ENCODE data around the gene JCHAIN. TPM values are rescaled to one million over a fixed set of nuclear protein-coding genes. Genes with fewer than 3 reads are reported as not detected.

The JCHAIN gene
- total and polyA plus RNA-seq, 9 of the 15 experiments (the other 6 are each of a cell fraction or from before 2014, with no cell fraction given): 0.04 to 0.68 (median 0.26) TPM; not detected in 5

DNA sequence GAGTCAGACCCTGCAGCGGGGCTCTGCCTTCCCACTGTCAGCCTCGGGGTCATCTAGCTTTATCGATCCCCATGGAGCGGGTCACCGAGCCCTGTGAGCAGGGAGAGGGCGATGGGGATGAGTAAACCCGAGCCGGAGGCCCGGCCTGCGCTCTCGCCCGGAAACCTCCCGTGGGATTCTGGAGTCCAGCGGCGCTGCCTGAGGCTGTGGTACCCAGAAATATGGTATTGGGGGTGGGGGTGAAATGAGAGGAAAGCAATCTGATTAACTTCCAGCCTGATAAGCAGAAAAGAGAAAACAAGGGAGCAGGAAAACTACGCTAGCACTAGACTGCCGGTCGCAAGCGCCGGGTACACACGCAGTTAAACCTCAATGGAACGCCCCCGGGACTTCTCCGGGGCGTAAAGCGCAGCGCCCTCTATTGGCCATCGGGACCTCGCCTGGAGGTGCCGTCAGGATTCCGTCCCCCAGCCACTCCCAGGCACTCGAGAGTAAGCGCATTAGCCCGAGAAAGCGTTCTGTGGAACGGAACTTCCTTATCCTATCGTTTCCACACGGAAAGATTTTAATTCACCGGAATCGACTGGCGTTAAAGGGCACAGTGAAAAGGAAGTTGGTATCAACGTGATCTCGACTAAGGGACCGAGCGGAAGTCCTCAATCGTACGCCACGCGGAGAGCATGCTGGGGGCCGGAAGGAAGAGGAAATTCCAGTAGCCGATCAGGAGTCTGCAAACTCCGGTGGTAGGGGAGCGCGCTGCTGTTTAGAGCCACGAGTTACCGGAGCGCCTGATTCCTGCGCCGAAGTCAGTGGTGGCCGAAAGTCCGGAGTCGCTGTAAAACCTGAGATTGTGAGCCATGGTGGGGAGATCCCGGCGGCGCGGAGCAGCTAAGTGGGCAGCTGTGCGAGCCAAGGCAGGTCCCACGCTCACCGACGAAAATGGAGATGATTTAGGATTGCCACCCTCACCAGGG, 21.8 kb upstream of the JCHAIN start, which contains the start of gene UTP3 (continued):
- TF ChIP-seq, protein P1, sequence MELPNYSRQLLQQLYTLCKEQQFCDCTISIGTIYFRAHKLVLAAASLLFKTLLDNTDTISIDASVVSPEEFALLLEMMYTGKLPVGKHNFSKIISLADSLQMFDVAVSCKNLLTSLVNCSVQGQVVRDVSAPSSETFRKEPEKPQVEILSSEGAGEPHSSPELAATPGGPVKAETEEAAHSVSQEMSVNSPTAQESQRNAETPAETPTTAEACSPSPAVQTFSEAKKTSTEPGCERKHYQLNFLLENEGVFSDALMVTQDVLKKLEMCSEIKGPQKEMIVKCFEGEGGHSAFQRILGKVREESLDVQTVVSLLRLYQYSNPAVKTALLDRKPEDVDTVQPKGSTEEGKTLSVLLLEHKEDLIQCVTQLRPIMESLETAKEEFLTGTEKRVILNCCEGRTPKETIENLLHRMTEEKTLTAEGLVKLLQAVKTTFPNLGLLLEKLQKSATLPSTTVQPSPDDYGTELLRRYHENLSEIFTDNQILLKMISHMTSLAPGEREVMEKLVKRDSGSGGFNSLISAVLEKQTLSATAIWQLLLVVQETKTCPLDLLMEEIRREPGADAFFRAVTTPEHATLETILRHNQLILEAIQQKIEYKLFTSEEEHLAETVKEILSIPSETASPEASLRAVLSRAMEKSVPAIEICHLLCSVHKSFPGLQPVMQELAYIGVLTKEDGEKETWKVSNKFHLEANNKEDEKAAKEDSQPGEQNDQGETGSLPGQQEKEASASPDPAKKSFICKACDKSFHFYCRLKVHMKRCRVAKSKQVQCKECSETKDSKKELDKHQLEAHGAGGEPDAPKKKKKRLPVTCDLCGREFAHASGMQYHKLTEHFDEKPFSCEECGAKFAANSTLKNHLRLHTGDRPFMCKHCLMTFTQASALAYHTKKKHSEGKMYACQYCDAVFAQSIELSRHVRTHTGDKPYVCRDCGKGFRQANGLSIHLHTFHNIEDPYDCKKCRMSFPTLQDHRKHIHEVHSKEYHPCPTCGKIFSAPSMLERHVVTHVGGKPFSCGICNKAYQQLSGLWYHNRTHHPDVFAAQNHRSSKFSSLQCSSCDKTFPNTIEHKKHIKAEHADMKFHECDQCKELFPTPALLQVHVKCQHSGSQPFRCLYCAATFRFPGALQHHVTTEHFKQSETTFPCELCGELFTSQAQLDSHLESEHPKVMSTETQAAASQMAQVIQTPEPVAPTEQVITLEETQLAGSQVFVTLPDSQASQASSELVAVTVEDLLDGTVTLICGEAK (IDR thresholded peaks at IDR 0.05): peak; percentile 100
- TF ChIP-seq, protein P1 (CRISPR knock-in tag; IDR thresholded peaks at IDR 0.05): no peak
- TF ChIP-seq, protein P2, sequence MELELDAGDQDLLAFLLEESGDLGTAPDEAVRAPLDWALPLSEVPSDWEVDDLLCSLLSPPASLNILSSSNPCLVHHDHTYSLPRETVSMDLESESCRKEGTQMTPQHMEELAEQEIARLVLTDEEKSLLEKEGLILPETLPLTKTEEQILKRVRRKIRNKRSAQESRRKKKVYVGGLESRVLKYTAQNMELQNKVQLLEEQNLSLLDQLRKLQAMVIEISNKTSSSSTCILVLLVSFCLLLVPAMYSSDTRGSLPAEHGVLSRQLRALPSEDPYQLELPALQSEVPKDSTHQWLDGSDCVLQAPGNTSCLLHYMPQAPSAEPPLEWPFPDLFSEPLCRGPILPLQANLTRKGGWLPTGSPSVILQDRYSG (tag; conservative IDR thresholded peaks at IDR 0.05; ENCODE audit: low read depth): no peak
- TF ChIP-seq, protein P3, sequence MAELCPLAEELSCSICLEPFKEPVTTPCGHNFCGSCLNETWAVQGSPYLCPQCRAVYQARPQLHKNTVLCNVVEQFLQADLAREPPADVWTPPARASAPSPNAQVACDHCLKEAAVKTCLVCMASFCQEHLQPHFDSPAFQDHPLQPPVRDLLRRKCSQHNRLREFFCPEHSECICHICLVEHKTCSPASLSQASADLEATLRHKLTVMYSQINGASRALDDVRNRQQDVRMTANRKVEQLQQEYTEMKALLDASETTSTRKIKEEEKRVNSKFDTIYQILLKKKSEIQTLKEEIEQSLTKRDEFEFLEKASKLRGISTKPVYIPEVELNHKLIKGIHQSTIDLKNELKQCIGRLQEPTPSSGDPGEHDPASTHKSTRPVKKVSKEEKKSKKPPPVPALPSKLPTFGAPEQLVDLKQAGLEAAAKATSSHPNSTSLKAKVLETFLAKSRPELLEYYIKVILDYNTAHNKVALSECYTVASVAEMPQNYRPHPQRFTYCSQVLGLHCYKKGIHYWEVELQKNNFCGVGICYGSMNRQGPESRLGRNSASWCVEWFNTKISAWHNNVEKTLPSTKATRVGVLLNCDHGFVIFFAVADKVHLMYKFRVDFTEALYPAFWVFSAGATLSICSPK (IDR thresholded peaks at IDR 0.05; ENCODE audit: borderline replicate concordance): no peak
- TF ChIP-seq GATAD2A (IDR thresholded peaks at IDR 0.05): no peak
- no peak for TF ChIP-seq ZFPM2 (CRISPR knock-in tag; IDR thresholded peaks at IDR 0.05)
- no peak for TF ChIP-seq ATF2 (CRISPR knock-in tag; IDR thresholded peaks at IDR 0.05)
- no peak for TF ChIP-seq ZNF121 (CRISPR knock-in tag; conservative IDR thresholded peaks at IDR 0.05)
- TF ChIP-seq KAT7 (CRISPR knock-in tag; IDR thresholded peaks at IDR 0.05; ENCODE audit: borderline replicate concordance): peak; percentile 20; the same call in 1 of the 2 replicates
- no peak for TF ChIP-seq ETS2 (tag; IDR thresholded peaks at IDR 0.05; ENCODE audit: borderline replicate concordance, poor library complexity, severe bottlenecking)
- TF ChIP-seq POU5F1 (IDR thresholded peaks at IDR 0.05; ENCODE audit: borderline replicate concordance, low read depth, low read length, partially characterized antibody): no peak
- no peak for TF ChIP-seq NUFIP1 (IDR thresholded peaks at IDR 0.05; ENCODE audit: partially characterized antibody)
